Measurements from ENCODE around the gene MAFG.

DNA sequence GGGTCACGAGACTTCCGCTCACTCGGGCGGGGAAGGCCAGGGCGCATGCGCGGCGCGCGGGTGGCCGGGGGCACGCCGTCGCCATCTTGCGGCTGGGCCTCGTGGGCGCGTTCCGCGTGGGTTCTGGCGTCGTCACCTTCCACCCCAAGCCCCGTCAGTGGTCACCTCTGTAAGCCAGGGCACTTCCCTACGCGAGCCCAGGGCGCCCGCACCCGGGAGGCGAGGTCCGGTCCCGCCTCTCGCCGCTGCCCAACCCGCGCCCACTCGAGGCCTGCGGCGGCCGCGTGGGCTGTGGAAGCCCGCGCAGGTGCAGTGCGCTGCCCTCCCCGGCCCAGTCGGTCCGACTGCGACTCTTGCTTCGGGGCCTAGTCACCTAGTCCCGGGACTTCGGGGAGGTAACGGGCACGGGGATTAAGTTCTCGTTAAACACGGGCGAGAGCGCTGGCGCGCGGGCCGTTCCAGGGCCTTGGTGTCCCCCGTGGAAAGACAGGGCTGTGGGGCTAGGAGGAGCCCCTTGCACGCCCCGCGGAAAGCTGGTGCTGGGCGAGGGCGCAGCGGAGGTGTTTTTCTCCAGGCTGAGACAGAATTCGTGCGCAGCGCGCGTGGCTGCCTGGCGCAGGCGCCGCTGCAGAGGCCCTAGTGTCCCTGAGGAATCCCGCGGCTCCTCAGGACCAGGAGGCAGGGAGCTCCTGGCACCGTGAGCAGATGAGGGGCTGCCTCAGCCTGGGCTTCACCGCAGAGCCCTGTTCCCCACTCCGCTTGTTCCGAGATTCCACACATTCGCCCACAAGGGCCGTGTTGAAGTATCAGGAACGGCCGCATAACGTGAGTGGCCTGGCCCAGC is 55.9 kb downstream of the MAFG start:
- no peak for TF ChIP-seq GATA2 (CRISPR knock-in tag; IDR thresholded peaks at IDR 0.05)
- TF ChIP-seq, protein P1, sequence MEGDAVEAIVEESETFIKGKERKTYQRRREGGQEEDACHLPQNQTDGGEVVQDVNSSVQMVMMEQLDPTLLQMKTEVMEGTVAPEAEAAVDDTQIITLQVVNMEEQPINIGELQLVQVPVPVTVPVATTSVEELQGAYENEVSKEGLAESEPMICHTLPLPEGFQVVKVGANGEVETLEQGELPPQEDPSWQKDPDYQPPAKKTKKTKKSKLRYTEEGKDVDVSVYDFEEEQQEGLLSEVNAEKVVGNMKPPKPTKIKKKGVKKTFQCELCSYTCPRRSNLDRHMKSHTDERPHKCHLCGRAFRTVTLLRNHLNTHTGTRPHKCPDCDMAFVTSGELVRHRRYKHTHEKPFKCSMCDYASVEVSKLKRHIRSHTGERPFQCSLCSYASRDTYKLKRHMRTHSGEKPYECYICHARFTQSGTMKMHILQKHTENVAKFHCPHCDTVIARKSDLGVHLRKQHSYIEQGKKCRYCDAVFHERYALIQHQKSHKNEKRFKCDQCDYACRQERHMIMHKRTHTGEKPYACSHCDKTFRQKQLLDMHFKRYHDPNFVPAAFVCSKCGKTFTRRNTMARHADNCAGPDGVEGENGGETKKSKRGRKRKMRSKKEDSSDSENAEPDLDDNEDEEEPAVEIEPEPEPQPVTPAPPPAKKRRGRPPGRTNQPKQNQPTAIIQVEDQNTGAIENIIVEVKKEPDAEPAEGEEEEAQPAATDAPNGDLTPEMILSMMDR (IDR thresholded peaks at IDR 0.05): peak; percentile 37; the same call in 1 of the 2 replicates
- no peak for TF ChIP-seq RFX5 (IDR thresholded peaks at IDR 0.05; ENCODE audit: low read length)
- TF ChIP-seq, protein P2, sequence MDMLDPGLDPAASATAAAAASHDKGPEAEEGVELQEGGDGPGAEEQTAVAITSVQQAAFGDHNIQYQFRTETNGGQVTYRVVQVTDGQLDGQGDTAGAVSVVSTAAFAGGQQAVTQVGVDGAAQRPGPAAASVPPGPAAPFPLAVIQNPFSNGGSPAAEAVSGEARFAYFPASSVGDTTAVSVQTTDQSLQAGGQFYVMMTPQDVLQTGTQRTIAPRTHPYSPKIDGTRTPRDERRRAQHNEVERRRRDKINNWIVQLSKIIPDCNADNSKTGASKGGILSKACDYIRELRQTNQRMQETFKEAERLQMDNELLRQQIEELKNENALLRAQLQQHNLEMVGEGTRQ (IDR thresholded peaks at IDR 0.05; ENCODE audit: borderline replicate concordance, low read depth, low read length): no peak; the same call in 1 of the 2 replicates
